Activated B cell treated with CpG ODN at 0.5 μM for 24 hours (primary cell): Measurements from ENCODE around the gene ADD2. TPM values are rescaled to one million over a fixed set of nuclear protein-coding genes. Genes with fewer than 3 reads are reported as not detected.

ENCODE experiments used
- ATAC-seq: fragments of 200-7000 bp; cut with Tn5 transposase; one replicate; pipeline ENCODE4 v1.10.0; 2021; ENCODE audit warnings: low read depth, mild to moderate bottlenecking, moderate library complexity
- CTCF ChIA-PET: fragments of 350-600 bp; sonication (Branson Sonifier 250); formaldehyde crosslinking; loops from one replicate; lab custom pipeline; 2021; ENCODE audit warnings: antibody characterized with exemption; lab: Charles Lee
- POLR2A ChIA-PET: fragments of 350-600 bp; sonication (Branson Sonifier 250); formaldehyde crosslinking; loops from one replicate; lab custom pipeline; 2021; ENCODE audit warnings: antibody characterized with exemption; lab: Charles Lee
- DNase-seq: peaks from one replicate; pipeline ENCODE4 v3.0.0; 2022
- H3K27ac Mint-ChIP-seq: one replicate; pipeline ENCODE4 v1.8.0; 2020; ENCODE audit warnings: mixed read lengths
- H3K27me3 Mint-ChIP-seq: one replicate; pipeline ENCODE4 v1.8.0; 2021; ENCODE audit warnings: mixed read lengths
- H3K36me3 Mint-ChIP-seq: one replicate; pipeline ENCODE4 v1.8.0; 2021; ENCODE audit warnings: low read depth, mixed read lengths
- H3K4me1 Mint-ChIP-seq: one replicate; pipeline ENCODE4 v1.8.0; 2021; ENCODE audit warnings: mixed read lengths
- H3K4me3 Mint-ChIP-seq: one replicate; pipeline ENCODE4 v1.8.0; 2020; ENCODE audit warnings: mild to moderate bottlenecking, mixed read lengths
- H3K9me3 Mint-ChIP-seq: one replicate; pipeline ENCODE4 v1.8.0; 2020; ENCODE audit warnings: mixed read lengths
- CTCF ChIP-seq: fragments of 200-600 bp; IDR thresholded peaks from one replicate; pipeline ENCODE4 v1.8.0; 2022; ENCODE audit warnings: antibody characterized with exemption, mild to moderate bottlenecking
- intact Hi-C: fragments of 100-400 bp; cut with micrococcal nuclease; formaldehyde crosslinking; loops from one replicate; pipeline ENCODE4 v1.15.1; 2024
- total RNA-seq: library from RNA; stranded (reverse); gene quantifications from 2 replicates; pipeline ENCODE4 v1.2.3, GENCODE V29; 2022

Gene ADD2
- total RNA-seq, 1 donor from 2014 or later, result 12.5 TPM

GRCh38 chr2:70793450-70793849 is 25.4 kb upstream of the ADD2 start:
- H3K36me3 Mint-ChIP-seq, result no peaks in the 10 kb centered on the region
- no peak for ATAC-seq

GRCh38 chr2:70790136-70790828 is 22.3 kb upstream of the ADD2 start, which contains the start of gene FIGLA:
Gene FIGLA, minus strand, starts transcription at chr2:70790643. Its CDS starts 5 bp downstream, at chr2:70790638.
- peak within 1 kb of the TSS; percentile 80 for H3K4me3 Mint-ChIP-seq
- peaks cover 51% of the 10 kb centered on the region for H3K27me3 Mint-ChIP-seq
- no peak for TF ChIP-seq CTCF
- ATAC-seq (no peak), DNase-seq (no peak)
- POLR2A ChIA-PET, result interaction anchor here (0.6 kb wide), 1 partner anchor 94 kb away, joined by 3 read pairs; no protein-coding TSS in a partner anchor
- H3K4me1 Mint-ChIP-seq, result peaks cover 6% of the 10 kb centered on the region
- no peaks in the 10 kb centered on the region for H3K9me3 Mint-ChIP-seq
- no peak within 1 kb of the TSS for H3K27ac Mint-ChIP-seq
- intact Hi-C loops, result no loop called here
- CTCF ChIA-PET, result interaction anchor here (2.3 to 3.3 kb wide), 2 partner anchors 22 to 158 kb away, joined by 9 to 16 read pairs; partner anchors contain the start of gene ADD2
- H3K36me3 Mint-ChIP-seq, result no peaks in the 10 kb centered on the region

More at GRCh38 chr2:70793450-70793849, 25.4 kb upstream of the ADD2 start:
- no peak overlapping the region for H3K27ac Mint-ChIP-seq
- peaks cover 42% of the 10 kb centered on the region for H3K27me3 Mint-ChIP-seq
- no peak for DNase-seq
- peaks cover 6% of the 10 kb centered on the region for H3K4me1 Mint-ChIP-seq
- H3K9me3 Mint-ChIP-seq, result peaks cover 4% of the 10 kb centered on the region
- ChIA-PET CTCF (no interaction called here), POLR2A (no interaction called here)
- no peak overlapping the region for H3K4me3 Mint-ChIP-seq
- TF ChIP-seq CTCF, result no peak
- intact Hi-C loops, result no loop called here

- no peaks in the 10 kb centered on the region for H3K9me3 Mint-ChIP-seq
- no peak for TF ChIP-seq CTCF
- intact Hi-C loops, result loop anchor here (1.0 to 5.0 kb wide), 3 partner anchors 81 to 159 kb away; no protein-coding TSS in a partner anchor
- no peak overlapping the region for H3K27ac Mint-ChIP-seq
- H3K36me3 Mint-ChIP-seq, result no peaks in the 10 kb centered on the region
- CTCF ChIA-PET, result interaction anchor here (0.7 to 3.3 kb wide), 4 partner anchors 21 to 212 kb away, joined by 3 to 16 read pairs (median 6); partner anchors contain the start of gene ADD2
- peak overlapping the region; percentile 80 for H3K4me3 Mint-ChIP-seq
- POLR2A ChIA-PET, result no interaction called here
- H3K27me3 Mint-ChIP-seq, result peaks cover 51% of the 10 kb centered on the region
- peak; percentile 31 for DNase-seq
- H3K4me1 Mint-ChIP-seq, result peaks cover 6% of the 10 kb centered on the region
- ATAC-seq, result peak; percentile 67
Measured at GRCh38 chr2:70789304-70790135, 21.5 kb upstream of the ADD2 start.

- ATAC-seq, result peak; percentile 68
- peaks cover 23% of the 10 kb centered on the region for H3K27me3 Mint-ChIP-seq
- no peak for TF ChIP-seq CTCF
- no peaks in the 10 kb centered on the region for H3K9me3 Mint-ChIP-seq
- intact Hi-C loops, result loop anchor here (1.0 to 5.0 kb wide), 4 partner anchors 83 to 481 kb away; no protein-coding TSS in a partner anchor
- peaks cover 6% of the 10 kb centered on the region for H3K4me1 Mint-ChIP-seq
- ChIA-PET CTCF (interaction anchor here (0.7 to 1.4 kb wide), 4 partner anchors 27 to 481 kb away, joined by 3 read pairs; no protein-coding TSS in a partner anchor), POLR2A (no interaction called here)
- no peak for DNase-seq
- H3K4me3 Mint-ChIP-seq, result no peak overlapping the region
- no peaks in the 10 kb centered on the region for H3K36me3 Mint-ChIP-seq
- H3K27ac Mint-ChIP-seq, result no peak overlapping the region
Measured at GRCh38 chr2:70785137-70785911, 17.3 kb upstream of the ADD2 start.
